H1 (cell line): ENCODE measurements around the gene KANSL3. TPM values are rescaled to one million over a fixed set of nuclear protein-coding genes. Genes with fewer than 3 reads are reported as not detected.

Experiments
- CBX5 ChIP-seq: fragments of 300-800, 300-1000 bp; sonication (generic); IDR thresholded peaks from 2 replicates; pipeline ENCODE4 v1.7.1; 2016; ENCODE audit warnings: antibody characterized with exemption, low read length, low read depth
- KDM4A ChIP-seq: IDR thresholded peaks from one replicate; pipeline ENCODE4 v1.7.1; 2012; ENCODE audit warnings: low read depth, mild to moderate bottlenecking, moderate library complexity, low read length, inconsistent platforms; ENCODE audit not compliant: severe bottlenecking
- POLR2A ChIP-seq, 2 experiments: IDR thresholded peaks; 1 replicate in 1 of 2; 2 replicates in 1 of 2; pipeline ENCODE4 v1.6.1; 2011; ENCODE audit warnings: low read depth in 2 of 2, low read length in 2 of 2, mild to moderate bottlenecking in 2 of 2; ENCODE audit errors: control extremely low read depth in 1 of 2
- RBBP5 ChIP-seq: IDR thresholded peaks from 2 replicates; pipeline ENCODE4 v1.7.1; 2012; ENCODE audit warnings: low read depth, mild to moderate bottlenecking, inconsistent platforms, low read length, moderate library complexity, borderline replicate concordance
- TAF7 ChIP-seq: optimal IDR thresholded peaks from 2 replicates; pipeline ENCODE3; 2011; ENCODE audit warnings: low read depth, mild to moderate bottlenecking, inconsistent platforms, low read length, moderate library complexity, borderline replicate concordance
- polyA plus RNA-seq, 7 experiments: library from polyadenylated mRNA; depleted of rRNA in 3 of 7; stranded (reverse) in 5 of 7; unstranded in 2 of 7; fragments of >200 nt in 5 of 7; fragments of 200-250 nt in 2 of 7; gene quantifications; 1 replicate in 5 of 7; 2 replicates in 1 of 7; 4 replicates in 1 of 7; pipeline versions ENCODE4 v1.2.1 to v1.2.3, GENCODE V29; 2011 to 2013; ENCODE audit warnings: missing spikeins in 2 of 7, mixed read lengths in 2 of 7
- total RNA-seq: library from RNA; stranded (reverse); fragmentation: NEBNext Ultra II Directional; extraction: Animal tissue kit (Norgen Biotek cat#: 25700); gene quantifications from 2 replicates; pipeline ENCODE4 v1.2.1, GENCODE V29; 2021
- TF ChIP-seq, protein P1 (sequence below): IDR thresholded peaks from 2 replicates; pipeline ENCODE4 v1.6.1; 2012; ENCODE audit warnings: low read length, inconsistent platforms

The KANSL3 gene
- total and polyA plus RNA-seq, 2 of the 8 experiments (the other 6 are each of a cell fraction or from before 2014, with no cell fraction given): 19.8 to 31.4 TPM

DNA sequence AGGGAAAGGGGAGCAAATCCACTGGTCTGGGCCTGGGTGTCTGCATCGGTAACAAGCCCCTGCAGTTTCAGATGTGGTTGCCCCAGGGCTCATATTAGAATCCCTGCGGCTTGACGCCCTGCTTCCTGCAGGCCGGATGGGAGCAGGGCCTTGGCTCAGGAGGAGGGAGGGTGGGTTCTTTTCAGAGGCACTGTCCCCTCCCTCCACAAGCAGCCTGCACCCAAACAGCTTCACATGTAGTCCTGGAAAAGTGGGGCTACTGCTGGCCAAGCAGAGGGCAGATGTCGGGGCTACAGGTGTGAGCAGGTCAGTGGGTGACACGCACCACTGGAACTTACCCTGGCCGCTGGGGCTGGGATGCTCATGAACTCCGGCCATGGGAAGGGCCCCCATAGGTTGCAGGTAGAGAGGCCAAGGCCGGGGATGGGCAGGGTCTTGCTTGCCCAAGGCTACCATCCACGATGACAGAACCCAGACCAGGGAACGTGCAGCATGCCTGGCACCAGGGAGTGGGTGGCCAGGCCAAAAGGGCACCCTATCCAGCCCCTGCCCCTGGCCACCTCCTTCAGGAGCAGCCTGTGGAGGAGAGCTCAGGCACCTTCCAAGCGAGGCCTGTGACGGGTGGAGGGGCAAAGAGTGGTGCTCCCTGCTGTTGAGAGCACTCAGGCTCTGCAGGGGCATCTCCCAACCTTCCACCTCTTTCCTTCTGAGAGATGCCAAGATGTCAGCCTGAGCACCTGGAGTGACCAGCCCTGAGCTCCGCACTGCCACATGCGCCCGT lies 84.7 kb downstream of the KANSL3 start (continued):
- TF ChIP-seq, protein P1, sequence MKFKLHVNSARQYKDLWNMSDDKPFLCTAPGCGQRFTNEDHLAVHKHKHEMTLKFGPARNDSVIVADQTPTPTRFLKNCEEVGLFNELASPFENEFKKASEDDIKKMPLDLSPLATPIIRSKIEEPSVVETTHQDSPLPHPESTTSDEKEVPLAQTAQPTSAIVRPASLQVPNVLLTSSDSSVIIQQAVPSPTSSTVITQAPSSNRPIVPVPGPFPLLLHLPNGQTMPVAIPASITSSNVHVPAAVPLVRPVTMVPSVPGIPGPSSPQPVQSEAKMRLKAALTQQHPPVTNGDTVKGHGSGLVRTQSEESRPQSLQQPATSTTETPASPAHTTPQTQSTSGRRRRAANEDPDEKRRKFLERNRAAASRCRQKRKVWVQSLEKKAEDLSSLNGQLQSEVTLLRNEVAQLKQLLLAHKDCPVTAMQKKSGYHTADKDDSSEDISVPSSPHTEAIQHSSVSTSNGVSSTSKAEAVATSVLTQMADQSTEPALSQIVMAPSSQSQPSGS: no peak
- TF ChIP-seq POLR2A (IDR thresholded peaks at IDR 0.05; ENCODE audit: control extremely low read depth in 1 of 2, low read depth in 2 of 2, low read length in 2 of 2): no peak
- no peak for TF ChIP-seq TAF7
- TF ChIP-seq CBX5: no peak
- no peak for TF ChIP-seq RBBP5
- no peak for TF ChIP-seq KDM4A
